GM12878 (cell line): ENCODE data around the gene GRIK4. TPM values are rescaled to one million over a fixed set of nuclear protein-coding genes. Genes with fewer than 3 reads are reported as not detected.

Experiments used
- ATAC-seq: fragments of 200-7000 bp; cut with Tn5 transposase; 3 replicates; pipeline ENCODE4 v1.9.1; 2020; ENCODE audit warnings: mild to moderate bottlenecking, moderate library complexity
- BruUV-seq: library from RNA; stranded (reverse); fragments of 400-500 nt; replicated peaks from 2 replicates; lab custom pipeline; 2021; lab: Mats Ljungman, UMichigan
- CTCF ChIA-PET: fragments of 300-600 bp; sonication (Branson Sonifier 250); formaldehyde crosslinking; extraction: SDS; loops from one replicate; lab custom pipeline; 2021; ENCODE audit warnings: inconsistent platforms; lab: Yijun Ruan, JAX
- POLR2A ChIA-PET: fragments of 350-600 bp; formaldehyde crosslinking; extraction: SDS; loops from one replicate; lab custom pipeline; 2021; ENCODE audit warnings: inconsistent platforms; lab: Charles Lee
- RAD21 ChIA-PET: fragments of 300-600 bp; sonication (Branson Sonifier 250); formaldehyde crosslinking; loops from one replicate; lab custom pipeline; 2023; ENCODE audit warnings: antibody characterized with exemption; ENCODE audit not compliant: unreplicated experiment; lab: Charles Lee
- SMC1A ChIA-PET: fragments of 300-600 bp; sonication (Branson Sonifier 250); formaldehyde crosslinking; loops from one replicate; lab custom pipeline; 2023; ENCODE audit not compliant: unreplicated experiment, uncharacterized antibody; lab: Charles Lee
- DNase-seq: peaks from one replicate; pipeline ENCODE4 v3.0.0-alpha.2; 2011; ENCODE audit warnings: low read depth, low spot score
- FAIRE-seq: peaks from 3 replicates; lab custom pipeline; 2011; peaks lifted over from hg19 to GRCh38; lab: Jason Lieb, UNC
- H2AFZ ChIP-seq: 2 replicates; pipeline ENCODE4 v1.6.0; 2011; ENCODE audit warnings: low read depth, low read length, control low read depth; ENCODE audit not compliant: control insufficient read depth
- H3K27ac ChIP-seq: 2 replicates; pipeline ENCODE4 v1.5.1; 2011; ENCODE audit warnings: control low read depth; ENCODE audit not compliant: control insufficient read depth, insufficient read depth
- H3K27me3 ChIP-seq, 2 experiments: replicated peaks in 1 of 2; 2 replicates each; pipeline versions ENCODE4 v1.6.0 to v1.6.1; 2011; ENCODE audit warnings: low read length in 1 of 2; ENCODE audit not compliant: control insufficient read depth in 2 of 2, insufficient read depth in 2 of 2
- H3K36me3 ChIP-seq, 2 experiments: 2 replicates each; pipeline ENCODE4 v1.5.1; 2011; ENCODE audit warnings: low read length in 1 of 2; ENCODE audit not compliant: control insufficient read depth in 2 of 2, insufficient read depth in 2 of 2
- H3K4me1 ChIP-seq: 2 replicates; pipeline ENCODE4 v1.6.1; 2011; ENCODE audit warnings: mild to moderate bottlenecking, low read length, moderate library complexity, mixed read lengths; ENCODE audit not compliant: control insufficient read depth, insufficient read depth
- H3K4me2 ChIP-seq: 2 replicates; pipeline ENCODE4 v1.6.0; 2011; ENCODE audit warnings: control low read depth; ENCODE audit not compliant: control insufficient read depth, insufficient read depth
- H3K4me3 ChIP-seq: fragments of 200-600 bp; sonication (generic); 2 replicates; pipeline ENCODE4 v1.5.1; 2016
- H3K79me2 ChIP-seq: 2 replicates; pipeline ENCODE4 v1.6.0; 2011; ENCODE audit warnings: low read length; ENCODE audit not compliant: control insufficient read depth, insufficient read depth
- H3K9ac ChIP-seq: 2 replicates; pipeline ENCODE4 v1.8.0; 2011; ENCODE audit warnings: low read length, control low read depth, mixed read lengths; ENCODE audit not compliant: control insufficient read depth, insufficient read depth
- H3K9me3 ChIP-seq: replicated peaks from 3 replicates; pipeline ENCODE4 v1.5.1; 2011; ENCODE audit warnings: mild to moderate bottlenecking, low read length; ENCODE audit not compliant: control insufficient read depth, insufficient read depth
- H4K20me1 ChIP-seq: 2 replicates; pipeline ENCODE4 v1.6.0; 2011; ENCODE audit not compliant: control insufficient read depth, insufficient read depth
- CBX3 ChIP-seq: fragments of 200-600 bp; sonication (generic); IDR thresholded peaks from 2 replicates; pipeline ENCODE4 v1.6.1; 2016; ENCODE audit warnings: low read depth, borderline replicate concordance
- CREM ChIP-seq: IDR thresholded peaks from 2 replicates; pipeline ENCODE4 v1.6.1; 2014; ENCODE audit warnings: antibody characterized with exemption, low read depth
- NKRF ChIP-seq: fragments of 450-650 bp; conservative IDR thresholded peaks from 2 replicates; pipeline ENCODE4 v1.6.1; 2017; ENCODE audit warnings: mild to moderate bottlenecking, moderate library complexity
- ZZZ3 ChIP-seq: IDR thresholded peaks from 2 replicates; pipeline ENCODE4 v1.6.1; 2011; ENCODE audit warnings: low read depth; ENCODE audit not compliant: control insufficient read depth, insufficient read length
- WGBS: methylation state at CpG from one replicate; pipeline ENCODE4 v1.1.6; 2016; ENCODE audit warnings: low lambda C conversion rate; ENCODE audit not compliant: insufficient replicate concordance, insufficient coverage; ENCODE audit errors: missing lambda C conversion rate; 5-methylcytosine and 5-hydroxymethylcytosine counted together
- in situ Hi-C: fragments of 300-500 bp; cut with MboI; formaldehyde crosslinking; loops from 9 replicates; pipeline ENCODE4 v1.14.3; 2018; ENCODE audit warnings: mixed read lengths
- intact Hi-C: fragments of 100-400 bp; cut with micrococcal nuclease; formaldehyde crosslinking; loops from one replicate; pipeline ENCODE4 v1.14.2; 2022; ENCODE audit not compliant: unreplicated experiment
- polyA plus RNA-seq, 11 experiments: library from polyadenylated mRNA; depleted of rRNA in 4 of 11; unstranded in 6 of 11; stranded (reverse) in 5 of 11; fragments of >200 nt; fragmentation: Nextera tagmentation in 4 of 11; fragmentation: Illumina TruSeq in 1 of 11; extraction: Ambion mirVana in 4 of 11; extraction: Trizol in 1 of 11; gene quantifications; 1 replicate in 1 of 11; 2 replicates in 10 of 11; pipeline versions ENCODE4 v1.2.1 to v1.2.3, GENCODE V29; 2011 to 2016; ENCODE audit warnings: inconsistent platforms in 2 of 11, missing spikeins in 2 of 11, low read depth in 1 of 11
- total RNA-seq, 4 experiments: library from RNA; depleted of rRNA in 3 of 4; stranded (reverse); fragments of >200 nt in 3 of 4; fragmentation: Illumina TruSeq in 1 of 4; extraction: Trizol in 1 of 4; gene quantifications; 2 replicates each; pipeline versions ENCODE4 v1.2.1 to v1.2.3, GENCODE V29; 2013 to 2021

Gene GRIK4
- total and polyA plus RNA-seq, 10 of the 15 experiments (the other 5 are each of a cell fraction or from before 2014, with no cell fraction given): 0.33 to 3.6 (median 0.72) TPM

DNA sequence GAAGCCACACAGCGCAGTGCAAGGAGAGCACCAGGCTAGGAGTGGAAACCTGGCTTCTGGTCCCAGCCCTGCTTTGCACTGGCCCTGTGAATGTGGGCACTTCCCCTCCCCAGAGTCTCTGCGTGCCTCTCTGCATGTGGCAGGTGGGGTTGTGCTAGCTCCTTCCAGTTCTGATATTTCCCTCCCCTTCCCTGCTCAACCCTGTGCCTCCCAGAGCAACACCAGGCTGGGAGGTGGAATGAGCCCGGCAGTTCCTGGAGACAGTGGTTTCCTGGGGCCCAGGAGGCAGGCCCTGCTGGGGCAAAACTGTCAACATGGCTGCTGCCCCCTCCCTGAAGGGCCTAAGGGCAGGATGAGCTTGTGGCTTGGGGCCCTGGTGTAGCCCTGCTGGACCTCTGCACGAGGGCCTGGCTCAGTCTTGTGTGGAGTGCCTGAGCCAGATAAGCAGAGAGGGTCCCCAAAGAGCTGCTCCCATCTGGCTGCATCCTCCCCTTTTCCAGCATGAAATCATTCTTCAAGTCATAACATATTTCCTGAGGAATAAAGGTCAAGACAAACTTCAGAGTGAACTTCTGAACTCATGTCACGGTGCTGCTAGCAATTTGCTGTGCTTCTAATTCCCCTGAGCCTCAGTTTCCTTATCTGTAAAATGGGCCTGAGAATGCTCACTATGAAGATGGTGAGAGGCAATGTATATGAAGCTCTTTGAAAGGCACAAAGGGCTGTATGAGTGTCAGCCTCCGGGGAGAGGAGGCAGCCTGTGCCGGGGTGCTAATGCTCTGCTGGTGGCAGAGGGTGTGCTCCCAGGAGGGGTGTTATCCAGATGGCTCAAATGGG is 116.0 kb downstream of the GRIK4 start:
- H3K4me1 ChIP-seq: peaks cover 3% of the 10 kb centered on the region; the same call in 1 of the 2 replicates
- SMC1A ChIA-PET: interaction anchor here (0.5 to 1.6 kb wide), 4 partner anchors 10 to 116 kb away, joined by 3 to 6 read pairs (median 4); partner anchors contain the start of gene GRIK4

More for the DNA sequence above, 116.0 kb downstream of the GRIK4 start:
- no peak overlapping the region for H2AFZ ChIP-seq
- H3K9ac ChIP-seq: no peak overlapping the region
- intact Hi-C loops: no loop called here
- H3K27me3 ChIP-seq: no peaks in the 10 kb centered on the region
- no peaks in the 10 kb centered on the region for H3K79me2 ChIP-seq
- ChIA-PET CTCF (interaction anchor here (1.0 to 3.2 kb wide), 3 partner anchors 14 to 325 kb away, joined by 4 to 14 read pairs (median 5); no protein-coding TSS in a partner anchor), RAD21 (interaction anchor here (1.4 to 3.1 kb wide), 2 partner anchors 58 kb away, joined by 3 to 14 read pairs; no protein-coding TSS in a partner anchor), POLR2A (no interaction called here)
- TF ChIP-seq NKRF (no peak), ZZZ3 (no peak), CBX3 (no peak), CREM (no peak)
- peaks cover 2% of the 10 kb centered on the region; the same call in 1 of the 3 replicates for H3K9me3 ChIP-seq
- H3K36me3 ChIP-seq: no peaks in the 10 kb centered on the region; a peak in 2 of 4 replicates
- no peak overlapping the region for H3K4me3 ChIP-seq
- FAIRE-seq: no peak
- ATAC-seq: no peak
- DNase-seq: no peak
- 36% methylated on average over 7 of the region's 7 CpGs for WGBS
- H3K27ac ChIP-seq: no peak overlapping the region
- in situ Hi-C loops: no loop called here
- no peaks in the 10 kb centered on the region for H4K20me1 ChIP-seq
- H3K4me2 ChIP-seq: no peak overlapping the region
- BruUV-seq: no TSS peak
